Measurements from ENCODE around the gene SPATS2. TPM values are rescaled to one million over a fixed set of nuclear protein-coding genes. Genes with fewer than 3 reads are reported as not detected.
"Not testable (repeated sequence)": the region's sequence is repeated elsewhere in the genome, so short reads cannot be mapped to it uniquely, and the experiment has no call there.

The SPATS2 gene
- total RNA-seq, 1 donor from 2014 or later, result 17.9 TPM

DNA sequence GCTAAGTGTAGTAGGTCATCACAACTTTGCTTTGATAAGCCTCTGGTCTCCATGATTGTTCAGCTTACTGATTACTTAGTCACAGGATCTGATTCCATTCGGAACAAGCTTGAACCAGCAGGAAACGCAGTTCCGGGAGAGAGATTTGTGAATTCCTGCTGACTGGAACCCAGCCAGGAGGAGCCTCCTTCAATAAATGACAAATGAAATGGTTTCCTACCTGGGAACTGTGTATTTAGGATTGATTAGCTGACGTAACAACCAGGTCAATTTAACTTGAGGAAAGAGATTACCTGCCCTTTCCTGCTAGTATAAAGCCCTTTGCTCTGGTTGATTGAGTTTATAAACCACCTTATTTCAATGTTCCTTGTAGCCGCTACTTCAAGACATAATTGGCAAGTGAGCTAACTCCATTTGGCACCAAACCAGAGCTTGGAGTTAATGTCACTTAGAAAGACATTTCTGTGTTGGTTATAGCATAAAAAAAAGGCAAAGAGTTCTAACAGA is 136.5 kb downstream of the SPATS2 start:
- Mint-ChIP-seq H3K9me3 (no peaks in the 10 kb centered on the region), H3K4me3 (ENCODE audit: low read depth) (no peak overlapping the region)

DNA sequence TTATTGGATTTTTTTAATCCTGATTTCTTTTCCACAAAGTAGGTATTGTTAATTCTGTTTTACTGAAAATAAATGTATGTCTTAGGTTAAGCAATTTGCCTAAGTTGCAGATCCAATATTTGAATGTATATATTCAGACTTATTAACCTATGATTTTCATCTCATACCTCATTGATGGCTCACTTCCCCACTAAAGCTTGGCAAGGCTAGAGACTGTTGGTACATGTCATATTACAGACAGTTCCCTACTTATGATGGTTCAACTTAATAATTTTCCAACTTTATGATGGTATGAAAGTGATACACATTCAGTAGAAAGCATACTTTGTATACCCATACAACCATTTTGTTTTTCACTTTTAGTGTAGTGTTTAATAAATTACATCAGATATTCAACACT is 138.4 kb downstream of the SPATS2 start:
- Mint-ChIP-seq H3K27me3 (ENCODE audit: low read depth) (no peaks in the 10 kb centered on the region), H3K4me1 (ENCODE audit: low read depth) (peaks cover 5% of the 10 kb centered on the region), H3K27ac (no peak overlapping the region), H3K4me3 (ENCODE audit: low read depth) (no peak overlapping the region), H3K36me3 (ENCODE audit: low read depth) (peaks cover 3% of the 10 kb centered on the region), H3K9me3 (no peaks in the 10 kb centered on the region)
- intact Hi-C loops (cut with micrococcal nuclease), result no loop called here
- no peak for DNase-seq (ENCODE audit: low spot score)

More for the DNA sequence above, 136.5 kb downstream of the SPATS2 start:
- DNase-seq (ENCODE audit: low spot score), result no peak
- H3K27ac Mint-ChIP-seq, result no peak overlapping the region
- intact Hi-C loops (cut with micrococcal nuclease), result no loop called here
- peaks cover 5% of the 10 kb centered on the region for H3K4me1 Mint-ChIP-seq (ENCODE audit: low read depth)
- no peaks in the 10 kb centered on the region for H3K27me3 Mint-ChIP-seq (ENCODE audit: low read depth)
- H3K36me3 Mint-ChIP-seq (ENCODE audit: low read depth), result peaks cover 7% of the 10 kb centered on the region

DNA sequence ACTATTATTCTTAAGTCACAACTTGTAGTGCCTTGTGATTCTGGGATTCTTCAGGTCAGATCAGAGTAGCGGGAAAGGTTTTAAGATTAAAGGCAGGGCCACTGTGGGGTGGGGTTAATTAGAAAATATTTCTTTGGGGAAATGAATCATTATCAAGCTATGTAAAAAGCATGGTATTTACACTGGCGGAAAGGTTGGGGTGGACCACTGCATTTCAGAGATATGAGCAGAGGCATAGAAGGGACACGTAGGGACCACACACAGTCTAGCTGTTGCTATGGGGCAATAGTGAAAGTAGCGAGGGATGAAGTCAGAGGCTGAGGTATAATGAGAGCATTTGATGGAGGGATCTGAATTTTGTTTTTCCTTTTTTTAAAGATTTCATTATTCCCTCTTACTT is 139.9 kb downstream of the SPATS2 start:
- H3K27me3 Mint-ChIP-seq (ENCODE audit: low read depth), result no peaks in the 10 kb centered on the region
- peaks cover 2% of the 10 kb centered on the region for H3K4me1 Mint-ChIP-seq (ENCODE audit: low read depth)
- H3K36me3 Mint-ChIP-seq (ENCODE audit: low read depth), result peaks cover 3% of the 10 kb centered on the region
- H3K27ac Mint-ChIP-seq, result no peak overlapping the region
- intact Hi-C loops (cut with micrococcal nuclease), result no loop called here
- H3K4me3 Mint-ChIP-seq (ENCODE audit: low read depth), result no peak overlapping the region
- DNase-seq (ENCODE audit: low spot score), result no peak
- no peaks in the 10 kb centered on the region for H3K9me3 Mint-ChIP-seq

GRCh38 chr12:49509681-49510080 is 142.4 kb downstream of the SPATS2 start:
- not testable (repeated sequence) for H3K9me3 Mint-ChIP-seq; H3K36me3 Mint-ChIP-seq (ENCODE audit: low read depth); H3K27ac Mint-ChIP-seq; H3K4me1 Mint-ChIP-seq (ENCODE audit: low read depth); DNase-seq (ENCODE audit: low spot score); H3K27me3 Mint-ChIP-seq (ENCODE audit: low read depth); H3K4me3 Mint-ChIP-seq (ENCODE audit: low read depth)
- intact Hi-C loops (cut with micrococcal nuclease), result loop anchor here (5.0 kb wide), 2 partner anchors 73 to 212 kb away; partner anchors contain the start of gene PRPH

GRCh38 chr12:49511410-49511809 is 144.1 kb downstream of the SPATS2 start:
- Mint-ChIP-seq H3K36me3 (ENCODE audit: low read depth) (peaks cover 2% of the 10 kb centered on the region), H3K4me1 (ENCODE audit: low read depth) (peaks cover 8% of the 10 kb centered on the region), H3K27me3 (ENCODE audit: low read depth) (no peaks in the 10 kb centered on the region), H3K9me3 (no peaks in the 10 kb centered on the region), H3K27ac (no peak overlapping the region), H3K4me3 (ENCODE audit: low read depth) (no peak overlapping the region)
- intact Hi-C loops (cut with micrococcal nuclease), result loop anchor here (5.0 kb wide), 2 partner anchors 71 to 214 kb away; partner anchors contain the start of gene PRPH
- DNase-seq (ENCODE audit: low spot score), result no peak

DNA sequence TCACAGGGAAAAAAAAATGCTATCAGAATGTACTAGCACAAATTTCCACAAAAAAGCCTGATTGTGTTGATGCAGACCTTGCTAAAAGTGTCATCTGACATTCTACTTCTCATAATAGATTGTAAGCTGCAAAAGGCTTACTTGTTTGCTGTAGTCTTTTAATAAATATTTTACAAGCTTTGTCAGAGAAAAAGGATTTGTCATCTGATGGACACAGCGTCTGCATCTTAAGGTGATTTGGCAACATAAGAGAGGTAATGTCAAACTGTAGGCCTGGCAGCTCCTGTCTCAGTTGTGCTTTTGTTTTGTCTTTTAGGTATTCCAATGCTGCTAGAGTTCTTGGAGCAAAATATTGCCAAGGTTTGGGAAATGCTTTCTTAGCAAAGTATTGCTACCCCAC is 145.3 kb downstream of the SPATS2 start:
- H3K27me3 Mint-ChIP-seq (ENCODE audit: low read depth), result no peaks in the 10 kb centered on the region
- H3K9me3 Mint-ChIP-seq, result no peaks in the 10 kb centered on the region
- intact Hi-C loops (cut with micrococcal nuclease), result loop anchor here (5.0 kb wide), 2 partner anchors 70 to 215 kb away; partner anchors contain the start of gene PRPH
- DNase-seq (ENCODE audit: low spot score), result no peak
- H3K36me3 Mint-ChIP-seq (ENCODE audit: low read depth), result peaks cover 2% of the 10 kb centered on the region
- H3K27ac Mint-ChIP-seq, result no peak overlapping the region
- H3K4me3 Mint-ChIP-seq (ENCODE audit: low read depth), result no peak overlapping the region
- peaks cover 8% of the 10 kb centered on the region for H3K4me1 Mint-ChIP-seq (ENCODE audit: low read depth)

- no peak overlapping the region for H3K4me3 Mint-ChIP-seq (ENCODE audit: low read depth)
- intact Hi-C loops (cut with micrococcal nuclease), result no loop called here
- no peak overlapping the region for H3K27ac Mint-ChIP-seq
- H3K36me3 Mint-ChIP-seq (ENCODE audit: low read depth), result peaks cover 5% of the 10 kb centered on the region
- H3K9me3 Mint-ChIP-seq, result no peaks in the 10 kb centered on the region
- peaks cover 21% of the 10 kb centered on the region for H3K4me1 Mint-ChIP-seq (ENCODE audit: low read depth)
- no peak for DNase-seq (ENCODE audit: low spot score)
- H3K27me3 Mint-ChIP-seq (ENCODE audit: low read depth), result no peaks in the 10 kb centered on the region
These were observed 148.0 kb downstream of the SPATS2 start for GRCh38 chr12:49515266-49515665.

GRCh38 chr12:49518914-49519573 is 151.8 kb downstream of the SPATS2 start:
- no peaks in the 10 kb centered on the region for H3K27me3 Mint-ChIP-seq (ENCODE audit: low read depth)
- no peak overlapping the region for H3K27ac Mint-ChIP-seq
- peaks cover 8% of the 10 kb centered on the region for H3K36me3 Mint-ChIP-seq (ENCODE audit: low read depth)
- peaks cover 20% of the 10 kb centered on the region for H3K4me1 Mint-ChIP-seq (ENCODE audit: low read depth)
- intact Hi-C loops (cut with micrococcal nuclease), result no loop called here
- DNase-seq (ENCODE audit: low spot score), result no peak
- no peaks in the 10 kb centered on the region for H3K9me3 Mint-ChIP-seq
- no peak overlapping the region for H3K4me3 Mint-ChIP-seq (ENCODE audit: low read depth)

DNA sequence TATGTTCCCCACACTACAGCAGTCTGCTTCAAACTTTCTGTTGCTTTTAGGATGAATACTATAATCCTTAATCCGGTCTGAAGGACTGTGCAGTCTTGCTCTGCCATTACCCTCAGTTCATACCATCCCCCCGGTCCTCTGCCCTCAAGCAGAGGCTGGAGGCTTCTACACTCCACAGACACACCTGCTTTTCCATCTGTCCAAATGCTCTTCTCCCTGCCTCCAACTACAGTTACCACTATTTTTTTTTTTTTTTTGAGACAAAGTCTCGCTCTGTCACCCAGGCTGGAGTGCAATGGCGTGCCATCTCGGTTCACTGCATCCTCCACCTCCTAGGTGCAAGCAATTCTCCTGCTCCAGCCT is 152.3 kb downstream of the SPATS2 start:
- Mint-ChIP-seq H3K27ac (no peak overlapping the region), H3K27me3 (ENCODE audit: low read depth) (no peaks in the 10 kb centered on the region), H3K36me3 (ENCODE audit: low read depth) (peaks cover 8% of the 10 kb centered on the region), H3K9me3 (no peaks in the 10 kb centered on the region), H3K4me1 (ENCODE audit: low read depth) (peaks cover 20% of the 10 kb centered on the region), H3K4me3 (ENCODE audit: low read depth) (no peak overlapping the region)
- intact Hi-C loops (cut with micrococcal nuclease), result no loop called here
- no peak for DNase-seq (ENCODE audit: low spot score)

DNA sequence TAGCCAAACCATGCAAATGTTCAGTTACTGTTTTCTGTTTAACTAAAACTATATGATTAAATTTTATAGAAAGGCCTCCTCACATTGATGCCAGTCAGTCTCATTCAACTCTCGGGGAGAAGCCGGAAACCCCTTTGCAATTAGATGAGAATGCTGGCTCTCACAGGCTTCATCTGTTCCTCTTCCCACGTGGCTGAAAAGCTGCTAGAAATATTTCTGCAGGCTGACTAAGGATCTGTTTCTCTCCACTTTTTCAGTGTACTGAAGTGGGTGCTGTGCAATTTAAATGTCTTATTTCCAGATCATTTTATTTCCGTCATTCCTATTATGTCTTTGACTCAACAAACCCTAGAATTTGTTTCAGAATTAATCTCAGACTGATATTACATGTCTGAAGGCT is 154.1 kb downstream of the SPATS2 start:
- intact Hi-C loops (cut with micrococcal nuclease), result no loop called here
- no peaks in the 10 kb centered on the region for H3K27me3 Mint-ChIP-seq (ENCODE audit: low read depth)
- DNase-seq (ENCODE audit: low spot score), result no peak
- H3K27ac Mint-ChIP-seq, result no peak overlapping the region
- no peak overlapping the region for H3K4me3 Mint-ChIP-seq (ENCODE audit: low read depth)
- no peaks in the 10 kb centered on the region for H3K9me3 Mint-ChIP-seq
- peaks cover 19% of the 10 kb centered on the region for H3K36me3 Mint-ChIP-seq (ENCODE audit: low read depth)
- H3K4me1 Mint-ChIP-seq (ENCODE audit: low read depth), result peaks cover 14% of the 10 kb centered on the region

DNA sequence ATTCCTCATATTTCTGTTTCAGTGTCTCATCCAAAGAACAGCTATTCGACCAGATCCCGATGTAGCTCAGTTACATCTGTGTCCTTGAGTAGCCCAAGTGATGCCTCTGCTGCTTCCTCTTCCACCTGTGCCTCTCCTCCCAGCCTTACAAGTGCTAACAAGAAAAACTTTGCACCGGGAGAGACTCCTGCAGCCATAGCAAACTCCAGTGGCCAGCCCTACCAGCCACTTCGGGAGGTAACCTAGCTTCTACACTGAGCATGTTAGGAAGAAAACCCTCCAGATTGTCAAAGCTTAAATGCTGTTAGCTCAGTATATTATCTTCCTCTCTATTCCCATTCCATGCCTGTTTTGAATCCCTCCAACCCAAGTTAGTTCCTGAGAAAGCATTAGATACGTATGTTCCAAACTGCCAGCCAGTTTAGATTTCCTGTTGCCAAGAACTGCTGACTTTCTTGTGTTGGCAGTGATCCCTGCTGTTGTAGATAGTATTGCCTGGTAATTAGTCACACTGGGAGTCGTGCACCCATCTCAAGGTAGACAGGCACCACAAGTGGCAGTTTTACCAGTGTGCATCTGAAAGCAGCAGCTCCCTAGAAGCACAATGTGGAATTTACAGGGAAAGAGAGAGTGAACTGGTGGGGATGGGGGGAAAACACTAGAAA is 157.5 kb downstream of the SPATS2 start:
- no peak overlapping the region for H3K4me3 Mint-ChIP-seq (ENCODE audit: low read depth)
- H3K36me3 Mint-ChIP-seq (ENCODE audit: low read depth), result peaks cover 23% of the 10 kb centered on the region
- intact Hi-C loops (cut with micrococcal nuclease), result no loop called here
- H3K4me1 Mint-ChIP-seq (ENCODE audit: low read depth), result peaks cover 1% of the 10 kb centered on the region
- H3K9me3 Mint-ChIP-seq, result no peaks in the 10 kb centered on the region
- no peaks in the 10 kb centered on the region for H3K27me3 Mint-ChIP-seq (ENCODE audit: low read depth)
- H3K27ac Mint-ChIP-seq, result no peak overlapping the region
- no peak for DNase-seq (ENCODE audit: low spot score)

GRCh38 chr12:49525942-49526341 is 158.7 kb downstream of the SPATS2 start:
- intact Hi-C loops (cut with micrococcal nuclease), result no loop called here
- Mint-ChIP-seq H3K4me3 (ENCODE audit: low read depth) (no peak overlapping the region), H3K27ac (no peak overlapping the region), H3K27me3 (ENCODE audit: low read depth) (no peaks in the 10 kb centered on the region), H3K4me1 (ENCODE audit: low read depth) (no peaks in the 10 kb centered on the region), H3K36me3 (ENCODE audit: low read depth) (peaks cover 23% of the 10 kb centered on the region), H3K9me3 (no peaks in the 10 kb centered on the region)
- no peak for DNase-seq (ENCODE audit: low spot score)

DNA sequence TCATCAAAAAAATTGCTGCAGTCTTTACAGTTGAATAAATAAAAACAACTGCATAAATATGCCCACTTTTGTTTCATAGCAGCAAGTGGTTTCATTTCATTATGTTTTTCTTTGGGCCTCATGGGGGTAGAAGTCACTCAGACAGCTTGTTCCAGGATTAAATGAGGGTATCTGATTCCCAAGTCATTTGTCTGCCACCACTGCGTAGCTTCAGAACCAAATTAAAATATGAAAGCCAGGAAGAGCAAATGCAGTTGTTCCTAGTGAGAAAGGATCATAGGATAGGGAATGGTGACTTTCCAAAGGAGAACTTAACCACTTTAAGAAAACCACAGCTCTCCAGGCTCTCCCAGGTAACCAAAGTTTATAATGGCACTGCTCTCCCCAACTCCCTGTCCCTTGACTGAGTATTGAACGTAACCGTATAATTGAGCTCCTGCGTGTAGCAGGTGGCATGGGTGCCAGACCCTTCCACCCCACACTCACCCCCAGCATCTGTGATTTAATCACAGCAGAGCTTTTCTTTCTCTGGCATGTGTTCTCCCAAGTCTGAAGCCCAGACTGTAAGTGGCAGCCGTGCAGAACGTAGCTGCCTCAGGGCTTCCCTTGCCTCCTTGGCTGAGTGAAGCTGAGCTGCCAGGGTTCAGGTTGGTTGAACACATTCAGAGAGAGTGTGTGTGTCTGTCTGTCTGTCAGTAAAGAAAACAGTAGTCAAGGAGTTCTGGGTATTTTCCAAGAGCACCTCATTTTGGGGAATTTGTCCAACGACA is 160.3 kb downstream of the SPATS2 start:
- Mint-ChIP-seq H3K9me3 (no peaks in the 10 kb centered on the region), H3K27me3 (ENCODE audit: low read depth) (no peaks in the 10 kb centered on the region), H3K36me3 (ENCODE audit: low read depth) (peaks cover 22% of the 10 kb centered on the region), H3K4me3 (ENCODE audit: low read depth) (no peak overlapping the region), H3K4me1 (ENCODE audit: low read depth) (no peaks in the 10 kb centered on the region), H3K27ac (no peak overlapping the region)
- intact Hi-C loops (cut with micrococcal nuclease), result no loop called here
- DNase-seq (ENCODE audit: low spot score), result no peak
